Heart left ventricle (tissue), 16 donors: ENCODE results near the gene STRN3. TPM values are rescaled to one million over a fixed set of nuclear protein-coding genes. Genes with fewer than 3 reads are reported as not detected.
A peak's percentile ranks its signal among the peaks of the same experiment; 100 is the strongest.

Experiments used
- ATAC-seq, 4 donors: fragments of 200-7000 bp; cut with Tn5 transposase; one replicate each; pipeline ENCODE4 v1.9.1; 2020 to 2022; ENCODE audit warnings: moderate library complexity in 4 of 4, mild to moderate bottlenecking in 3 of 4, moderate number of reproducible peaks in 1 of 4
- DNase-seq, 5 donors: peaks; one replicate each; pipeline ENCODE4 v3.0.0-alpha.2; 2020
- H3K27ac ChIP-seq, 12 donors: fragments of 200-600 bp; sonication (generic) in 4 of 12; one replicate each; pipeline versions ENCODE4 v1.5.0 to v1.8.0; 2016 to 2022; ENCODE audit warnings: mild to moderate bottlenecking in 2 of 12
- H3K27me3 ChIP-seq, 9 donors: fragments of 200-600 bp; sonication (generic) in 2 of 9; one replicate each; pipeline versions ENCODE4 v1.5.1 to v1.8.0; 2016 to 2022; ENCODE audit warnings: mild to moderate bottlenecking in 3 of 9
- H3K36me3 ChIP-seq, 9 donors: fragments of 200-600 bp; sonication (generic) in 2 of 9; one replicate each; pipeline versions ENCODE4 v1.5.0 to v1.8.0; 2018 to 2022; ENCODE audit warnings: mild to moderate bottlenecking in 2 of 9
- H3K4me1 ChIP-seq, 12 donors: fragments of 200-600 bp; sonication (generic) in 4 of 12; one replicate each; pipeline versions ENCODE4 v1.5.0 to v1.8.0; 2016 to 2022; ENCODE audit warnings: mild to moderate bottlenecking in 3 of 12
- H3K4me3 ChIP-seq, 12 donors: fragments of 200-600 bp; sonication (generic) in 4 of 12; one replicate each; pipeline versions ENCODE4 v1.5.0 to v1.8.0; 2017 to 2022; ENCODE audit warnings: mild to moderate bottlenecking in 9 of 12, moderate library complexity in 4 of 12
- H3K9me3 ChIP-seq, 12 donors: fragments of 200-600 bp; sonication (generic) in 4 of 12; one replicate each; pipeline versions ENCODE4 v1.5.0 to v1.8.0; 2016 to 2022; ENCODE audit warnings: mild to moderate bottlenecking in 1 of 12
- POLR2A ChIP-seq, 2 donors: fragments of 450-650 bp; IDR thresholded peaks; one replicate each; pipeline ENCODE4 v1.6.1; 2017; ENCODE audit warnings: antibody characterized with exemption in 2 of 2, mild to moderate bottlenecking in 2 of 2, moderate library complexity in 2 of 2
- whole genome bisulfite sequencing, 4 donors: extraction: QIAGEN DNeasy Blood & Tissue Kit in 2 of 4; methylation state at CpG; one replicate each; pipeline versions ENCODE4 v1.1.5 to v1.1.7; 2013 to 2018; 5-methylcytosine and 5-hydroxymethylcytosine counted together
- intact Hi-C, 10 donors: fragments of 100-400 bp; cut with DNase I; formaldehyde crosslinking; loops; one replicate each; pipeline versions ENCODE4 v1.11.1 to v1.14.2; 2022
- polyA plus RNA-seq, 2 donors: library from polyadenylated mRNA; stranded (reverse); fragments of 200-250 nt; gene quantifications; one replicate each; pipeline ENCODE4 v1.2.3, GENCODE V29; 2013
- total RNA-seq, 9 donors: library from RNA; depleted of rRNA in 2 of 9; stranded (reverse); fragments of >200 nt in 2 of 9; fragmentation: NEBNext Ultra II Directional in 3 of 9; extraction: Animal tissue kit (Norgen Biotek cat#: 25700) in 3 of 9; gene quantifications; one replicate each; pipeline versions ENCODE4 v1.1.0 to v1.2.4, GENCODE V29; 2016 to 2023
- TF ChIP-seq, protein P1 (sequence below), 12 donors: fragments of 200-600 bp; sonication (generic) in 4 of 12; IDR thresholded peaks; one replicate each; pipeline versions ENCODE4 v1.5.0 to v1.8.0; 2018 to 2022; ENCODE audit warnings: antibody characterized with exemption in 12 of 12, mild to moderate bottlenecking in 5 of 12
- donor health status: ischemic (EF 13 %, LVEDD 7.1; RV severe dilation, severe dysfunction).
- donor health status: healthy with polysubstance abuse.
- donor health status: DM: no; HTN: yes; CAD: no.
- donor health status: DM: no; HTN: no; CAD: no.
- donor health status: ischemic (EF 25% LVEDD 6.9; RV normal size, moderate dysfunction).
- donor health status: ischemic (EF 25% LVEDD 5.7; RV mildly dilated, moderate dysfunction).
- donor health status: healthy.
- donor health status: DM: yes; HTN: yes; CAD: no.
- donor health status: ischemic (EF 35%, LVEDD 5.7; RV mildly dilated, moderate dysfunction).
- donor health status: nonischemic (EF 11% LVEDD 7.7; RV severe dilation, severe dysfunction).
- donor health status: DM: yes; HTN: yes; CAD: no.
- donor health status: PGD.
- donor health status: ischemic (EF 29% LVEDD 5.4; RV normal size, mild dysfunction).
- donor health status: nonischemic (EF 23%, LVEDD 6.1; RV moderate dilation, normal function).

The STRN3 gene
- total and polyA plus RNA-seq, 11 donors, result 11.0 to 60.3 (median 44.4) TPM

DNA sequence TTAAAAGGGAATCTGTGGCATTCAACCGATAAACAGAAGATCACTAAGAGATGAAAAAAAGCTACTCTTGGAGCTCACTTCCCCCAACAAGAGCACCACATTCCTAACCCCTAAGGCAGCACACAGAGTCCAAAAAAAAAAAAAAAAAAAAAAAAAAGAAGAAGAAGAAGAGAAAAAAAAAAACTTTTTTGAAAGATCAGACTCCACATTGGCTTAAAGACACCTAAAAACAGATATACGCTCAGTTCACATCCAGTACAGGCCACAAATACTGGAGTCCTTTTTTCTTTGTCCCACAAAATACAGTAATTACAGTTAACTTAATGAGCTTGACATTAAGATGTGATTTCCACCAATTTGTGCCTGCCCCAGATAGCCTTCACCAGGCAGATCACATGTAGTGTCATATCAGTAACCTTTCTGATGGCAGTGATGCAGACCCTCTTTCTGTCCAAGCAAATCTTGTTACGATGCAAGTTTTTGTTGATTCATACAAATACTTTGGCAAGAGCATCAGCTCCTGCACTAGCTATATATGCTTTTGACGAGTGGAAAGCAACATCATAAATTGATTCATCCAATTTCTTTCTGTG lies 131.2 kb downstream of the STRN3 start:
- TF ChIP-seq POLR2A (IDR thresholded peaks at IDR 0.05), result no peak
- TF ChIP-seq, protein P1, sequence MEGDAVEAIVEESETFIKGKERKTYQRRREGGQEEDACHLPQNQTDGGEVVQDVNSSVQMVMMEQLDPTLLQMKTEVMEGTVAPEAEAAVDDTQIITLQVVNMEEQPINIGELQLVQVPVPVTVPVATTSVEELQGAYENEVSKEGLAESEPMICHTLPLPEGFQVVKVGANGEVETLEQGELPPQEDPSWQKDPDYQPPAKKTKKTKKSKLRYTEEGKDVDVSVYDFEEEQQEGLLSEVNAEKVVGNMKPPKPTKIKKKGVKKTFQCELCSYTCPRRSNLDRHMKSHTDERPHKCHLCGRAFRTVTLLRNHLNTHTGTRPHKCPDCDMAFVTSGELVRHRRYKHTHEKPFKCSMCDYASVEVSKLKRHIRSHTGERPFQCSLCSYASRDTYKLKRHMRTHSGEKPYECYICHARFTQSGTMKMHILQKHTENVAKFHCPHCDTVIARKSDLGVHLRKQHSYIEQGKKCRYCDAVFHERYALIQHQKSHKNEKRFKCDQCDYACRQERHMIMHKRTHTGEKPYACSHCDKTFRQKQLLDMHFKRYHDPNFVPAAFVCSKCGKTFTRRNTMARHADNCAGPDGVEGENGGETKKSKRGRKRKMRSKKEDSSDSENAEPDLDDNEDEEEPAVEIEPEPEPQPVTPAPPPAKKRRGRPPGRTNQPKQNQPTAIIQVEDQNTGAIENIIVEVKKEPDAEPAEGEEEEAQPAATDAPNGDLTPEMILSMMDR (IDR thresholded peaks at IDR 0.05), result no peak
- DNase-seq (no peak), ATAC-seq (no peak)
- intact Hi-C loops, result no loop called here
- H3K36me3 ChIP-seq, result peaks cover 0 to 57% (median 33%) of the 10 kb centered on the region in 9 donors
- peaks cover 0 to 5% (median 0%) of the 10 kb centered on the region in 12 donors for H3K4me1 ChIP-seq
- no peak overlapping the region for H3K27ac ChIP-seq
- H3K9me3 ChIP-seq, result no peaks in the 10 kb centered on the region
- no peak overlapping the region for H3K4me3 ChIP-seq
- H3K27me3 ChIP-seq, result no peaks in the 10 kb centered on the region
- WGBS, 4 donors, result 93 to 94% (median 94%) methylated on average over 4 of the region's 4 CpGs

DNA sequence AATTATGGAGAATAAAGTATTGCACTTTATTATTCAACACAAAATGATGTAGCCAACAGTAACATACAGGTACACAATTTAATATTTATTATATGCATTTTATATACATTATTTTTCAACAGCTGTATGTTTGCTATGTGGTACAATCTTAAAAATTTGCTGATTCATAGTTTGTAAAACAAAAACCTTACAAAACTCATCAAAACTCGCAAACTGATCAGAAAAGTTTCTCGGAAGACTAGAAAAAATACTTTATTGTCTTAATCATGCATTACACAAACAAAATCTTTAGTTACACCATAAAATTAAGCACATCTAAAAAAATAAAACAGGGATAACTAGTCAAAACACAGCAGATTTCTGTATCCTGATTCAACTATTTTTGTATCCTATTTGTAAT lies 132.4 kb downstream of the STRN3 start:
- no peak for ATAC-seq
- WGBS, 4 donors, result 95 to 99% (median 96%) methylated on average over 2 of the region's 2 CpGs
- H3K27ac ChIP-seq, result no peak overlapping the region
- DNase-seq, result no peak
- H3K36me3 ChIP-seq, result peaks cover 0 to 45% (median 24%) of the 10 kb centered on the region in 9 donors
- H3K27me3 ChIP-seq, result no peaks in the 10 kb centered on the region
- intact Hi-C loops, result no loop called here
- H3K4me1 ChIP-seq, result peaks cover 0 to 5% (median 0%) of the 10 kb centered on the region in 12 donors
- H3K9me3 ChIP-seq, result no peaks in the 10 kb centered on the region
- H3K4me3 ChIP-seq, result no peak overlapping the region
- TF ChIP-seq, protein P1 (IDR thresholded peaks at IDR 0.05), result no peak
- TF ChIP-seq POLR2A (IDR thresholded peaks at IDR 0.05), result no peak

DNA sequence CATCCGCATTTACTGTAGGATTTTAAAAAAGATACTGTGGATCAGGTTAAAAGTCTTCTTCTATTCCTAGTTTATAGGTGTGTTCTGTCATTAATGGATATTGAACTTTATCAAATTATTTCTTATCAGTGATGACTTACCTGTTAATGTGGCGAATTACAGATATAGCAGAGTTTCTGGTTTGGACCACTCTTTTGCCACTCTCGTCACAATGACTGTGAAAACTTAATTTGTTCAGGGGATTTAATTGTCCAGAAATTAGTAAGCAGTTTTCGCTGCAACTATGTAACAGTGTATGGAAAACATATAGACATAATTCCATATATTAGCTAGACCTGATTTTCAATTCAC lies 137.0 kb downstream of the STRN3 start:
- no peak for ATAC-seq
- 74 to 87% (median 75%) methylated on average over 4 of the region's 4 CpGs for WGBS, 4 donors
- H3K27me3 ChIP-seq, result no peaks in the 10 kb centered on the region
- no peaks in the 10 kb centered on the region for H3K9me3 ChIP-seq
- intact Hi-C loops, result no loop called here
- H3K4me1 ChIP-seq, result no peaks in the 10 kb centered on the region
- TF ChIP-seq, protein P1 (IDR thresholded peaks at IDR 0.05), result no peak
- no peak for TF ChIP-seq POLR2A (IDR thresholded peaks at IDR 0.05)
- H3K4me3 ChIP-seq, result no peak overlapping the region
- no peak for DNase-seq
- no peak overlapping the region for H3K27ac ChIP-seq
- H3K36me3 ChIP-seq, result peaks cover 0 to 19% (median 2%) of the 10 kb centered on the region in 9 donors

DNA sequence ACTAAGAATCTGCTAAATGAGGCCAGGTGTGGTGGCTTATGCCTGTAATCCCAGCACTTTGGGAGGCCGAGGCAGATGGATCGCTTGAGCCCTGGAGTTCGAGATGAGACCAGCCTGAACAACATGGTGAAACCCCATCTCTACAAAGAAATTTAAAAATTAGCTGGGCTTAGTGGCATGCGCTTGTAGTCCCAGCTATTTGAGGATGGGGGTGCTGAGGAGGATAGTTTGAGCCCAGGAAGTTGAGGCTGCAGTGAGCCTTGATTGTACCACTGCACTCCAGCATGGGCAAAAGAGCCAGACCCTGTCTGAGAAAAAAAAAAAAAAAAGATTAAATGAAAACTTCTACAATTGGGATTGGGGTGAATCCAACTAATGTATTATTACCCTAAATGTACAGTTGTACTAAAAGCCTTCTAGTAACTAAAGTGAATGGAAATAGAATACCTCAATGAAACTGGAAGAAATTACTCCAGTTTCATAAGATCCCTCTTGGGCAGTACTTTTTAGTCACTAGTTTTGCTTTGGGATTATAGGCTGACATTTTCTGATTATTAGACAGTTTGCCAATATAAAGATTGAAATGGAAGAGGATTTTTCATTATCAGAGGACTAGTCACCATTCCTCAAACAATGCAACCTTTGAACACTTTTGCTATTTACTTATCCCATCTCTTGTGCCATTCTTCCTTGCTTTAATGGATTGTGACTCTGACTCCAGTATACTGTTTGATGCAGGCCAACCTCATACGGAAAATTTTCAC lies 137.5 kb downstream of the STRN3 start:
- intact Hi-C loops, result no loop called here
- H3K4me3 ChIP-seq, result no peak overlapping the region
- H3K9me3 ChIP-seq, result no peaks in the 10 kb centered on the region
- TF ChIP-seq, protein P1 (IDR thresholded peaks at IDR 0.05), result no peak
- no peak for TF ChIP-seq POLR2A (IDR thresholded peaks at IDR 0.05)
- 95 to 98% (median 96%) methylated on average over 5 of the region's 5 CpGs for WGBS, 4 donors
- no peak overlapping the region for H3K27ac ChIP-seq
- H3K27me3 ChIP-seq, result no peaks in the 10 kb centered on the region
- peaks cover 0 to 13% (median 0%) of the 10 kb centered on the region in 9 donors for H3K36me3 ChIP-seq
- no peaks in the 10 kb centered on the region for H3K4me1 ChIP-seq
- DNase-seq (no peak), ATAC-seq (peak in 1 of 4 donors; percentile 7)
